ENCODE results near the gene ADAT2. TPM values are rescaled to one million over a fixed set of nuclear protein-coding genes. Genes with fewer than 3 reads are reported as not detected.

ADAT2 gene
- total RNA-seq, 2 donors from 2014 or later = 8.7 to 10.6 TPM

- 10 to 40% methylated on average over 1 to 4 of the region's 4 CpGs for WGBS, 2 experiments (ENCODE audit: insufficient coverage in 1 of 2, insufficient read length in 1 of 2)
- no peaks in the 10 kb centered on the region for H3K27me3 ChIP-seq (ENCODE audit: control insufficient read depth, insufficient read depth, low read length, poor library complexity, severe bottlenecking)
- Mint-ChIP-seq H3K27ac (no peak overlapping the region), H3K4me1 (no peaks in the 10 kb centered on the region), H3K9me3 (no peaks in the 10 kb centered on the region), H3K36me3 (ENCODE audit: low read depth) (no peaks in the 10 kb centered on the region), H3K4me3 (no peak overlapping the region), H3K27me3 (ENCODE audit: insufficient read depth) (no peaks in the 10 kb centered on the region)
- no peak overlapping the region for H3K4me3 ChIP-seq (ENCODE audit: low read length)
- H3K27ac ChIP-seq (ENCODE audit: low read depth, low read length) = no peak overlapping the region
- no peaks in the 10 kb centered on the region for H3K4me1 ChIP-seq (ENCODE audit: control insufficient read depth, insufficient read depth, low read length)
- H3K36me3 ChIP-seq (ENCODE audit: control insufficient read depth, insufficient read depth, low read length) = peaks cover 5% of the 10 kb centered on the region
- no peak overlapping the region for H3K9ac ChIP-seq (ENCODE audit: extremely low read depth, low read length, poor library complexity, severe bottlenecking)
- peak; percentile 99 for TF ChIP-seq CTCF (conservative IDR thresholded peaks at IDR 0.05)
- peak; percentile 92 for DNase-seq
- H3K9me3 ChIP-seq (ENCODE audit: control insufficient read depth, low read length) = no peaks in the 10 kb centered on the region
Measured at GRCh38 chr6:143427109-143427817, 23.2 kb downstream of the ADAT2 start.

GRCh38 chr6:143426026-143426425 lies 24.5 kb downstream of the ADAT2 start:
- 83 to 100% methylated on average over 1 to 2 of the region's 2 CpGs for WGBS, 2 experiments (ENCODE audit: insufficient coverage in 1 of 2, insufficient read length in 1 of 2)
- Mint-ChIP-seq H3K4me1 (no peaks in the 10 kb centered on the region), H3K4me3 (no peak overlapping the region)

GRCh38 chr6:143419526-143419925 lies 31.0 kb downstream of the ADAT2 start:
- no peaks in the 10 kb centered on the region for H3K36me3 Mint-ChIP-seq (ENCODE audit: low read depth)
- H3K27me3 ChIP-seq (ENCODE audit: control insufficient read depth, insufficient read depth, low read length, poor library complexity, severe bottlenecking) = no peaks in the 10 kb centered on the region
- H3K4me3 Mint-ChIP-seq = no peak overlapping the region
- H3K9me3 ChIP-seq (ENCODE audit: control insufficient read depth, low read length) = no peaks in the 10 kb centered on the region
- DNase-seq = no peak
- H3K4me1 ChIP-seq (ENCODE audit: control insufficient read depth, insufficient read depth, low read length) = no peaks in the 10 kb centered on the region
- H3K27ac ChIP-seq (ENCODE audit: low read depth, low read length) = no peak overlapping the region
- no peak overlapping the region for H3K9ac ChIP-seq (ENCODE audit: extremely low read depth, low read length, poor library complexity, severe bottlenecking)
- 93% methylated on average over 6 of the region's 6 CpGs for WGBS, 2 experiments (ENCODE audit: insufficient coverage in 1 of 2, insufficient read length in 1 of 2)
- no peaks in the 10 kb centered on the region for H3K9me3 Mint-ChIP-seq
- no peak overlapping the region for H3K4me3 ChIP-seq (ENCODE audit: low read length)
- H3K27ac Mint-ChIP-seq = no peak overlapping the region
- H3K4me1 Mint-ChIP-seq = no peaks in the 10 kb centered on the region
- no peak for TF ChIP-seq CTCF (conservative IDR thresholded peaks at IDR 0.05)
- H3K36me3 ChIP-seq (ENCODE audit: control insufficient read depth, insufficient read depth, low read length) = no peaks in the 10 kb centered on the region
- H3K27me3 Mint-ChIP-seq (ENCODE audit: insufficient read depth) = no peaks in the 10 kb centered on the region

More at GRCh38 chr6:143426026-143426425, 24.5 kb downstream of the ADAT2 start:
- H3K36me3 Mint-ChIP-seq (ENCODE audit: low read depth) = no peaks in the 10 kb centered on the region
- H3K27ac ChIP-seq (ENCODE audit: low read depth, low read length) = no peak overlapping the region
- no peaks in the 10 kb centered on the region for H3K9me3 Mint-ChIP-seq
- no peaks in the 10 kb centered on the region for H3K27me3 ChIP-seq (ENCODE audit: control insufficient read depth, insufficient read depth, low read length, poor library complexity, severe bottlenecking)
- H3K9ac ChIP-seq (ENCODE audit: extremely low read depth, low read length, poor library complexity, severe bottlenecking) = no peak overlapping the region
- H3K4me3 ChIP-seq (ENCODE audit: low read length) = no peak overlapping the region
- H3K9me3 ChIP-seq (ENCODE audit: control insufficient read depth, low read length) = no peaks in the 10 kb centered on the region
- TF ChIP-seq CTCF (conservative IDR thresholded peaks at IDR 0.05) = no peak
- no peaks in the 10 kb centered on the region for H3K4me1 ChIP-seq (ENCODE audit: control insufficient read depth, insufficient read depth, low read length)
- DNase-seq = no peak
- peaks cover 3% of the 10 kb centered on the region for H3K36me3 ChIP-seq (ENCODE audit: control insufficient read depth, insufficient read depth, low read length)
- no peaks in the 10 kb centered on the region for H3K27me3 Mint-ChIP-seq (ENCODE audit: insufficient read depth)
- H3K27ac Mint-ChIP-seq = no peak overlapping the region
